Measurements from ENCODE around the gene GPR84.
A peak's percentile ranks its signal among the peaks of the same experiment; 100 is the strongest.

The GPR84 gene

GRCh38 chr12:54373649-54374561 is 9.6 kb upstream of the GPR84 start:
- DNase-seq (ENCODE audit: low spot score): no peak

- no peak for DNase-seq (ENCODE audit: low spot score)
These were observed 8.0 kb upstream of the GPR84 start for GRCh38 chr12:54372113-54372806.

- DNase-seq (ENCODE audit: low spot score): no peak
These were observed 7.2 kb upstream of the GPR84 start for GRCh38 chr12:54371328-54372112.

- no peak for DNase-seq (ENCODE audit: low spot score)
These were observed 6.0 kb upstream of the GPR84 start for GRCh38 chr12:54370171-54370730.

- no peak for DNase-seq (ENCODE audit: low spot score)
These were observed 5.4 kb upstream of the GPR84 start for GRCh38 chr12:54369597-54370131.

GRCh38 chr12:54368709-54369596 is 4.7 kb upstream of the GPR84 start:
- peak; percentile 91 for DNase-seq (ENCODE audit: low spot score)

- DNase-seq (ENCODE audit: low spot score): no peak
These were observed 3.9 kb upstream of the GPR84 start for GRCh38 chr12:54368025-54368708.

GRCh38 chr12:54363618-54364017 is 668 bp downstream of the GPR84 start:
- no peak for DNase-seq (ENCODE audit: low spot score)

- DNase-seq (ENCODE audit: low spot score): no peak
These were observed 1.2 kb downstream of the GPR84 start for GRCh38 chr12:54363047-54363446.

- DNase-seq (ENCODE audit: low spot score): peak; percentile 49
These were observed 3.4 kb downstream of the GPR84 start for GRCh38 chr12:54360717-54361456.

- no peak for DNase-seq (ENCODE audit: low spot score)
These were observed 4.4 kb downstream of the GPR84 start for GRCh38 chr12:54359762-54360351.

GRCh38 chr12:54358945-54359761 is 5.1 kb downstream of the GPR84 start:
- DNase-seq (ENCODE audit: low spot score): peak; percentile 99

GRCh38 chr12:54358191-54358944 is 5.9 kb downstream of the GPR84 start:
- peak; percentile 63 for DNase-seq (ENCODE audit: low spot score)

- DNase-seq (ENCODE audit: low spot score): no peak
These were observed 6.6 kb downstream of the GPR84 start for GRCh38 chr12:54357506-54358190.

GRCh38 chr12:54356951-54357356 is 7.3 kb downstream of the GPR84 start:
- DNase-seq (ENCODE audit: low spot score): no peak

- no peak for DNase-seq (ENCODE audit: low spot score)
These were observed 8.1 kb downstream of the GPR84 start for GRCh38 chr12:54356228-54356627.

All from activated CD4-positive, alpha-beta T cell treated with anti-CD3 and anti-CD28 coated beads, Interleukin-2, Interleukin-4, amounts not matched to agents 100 ng/mL and 50 ng/mL, durations not matched to agents 16 hours and 8 hours (primary cell).